ENCODE results near the gene GRN. TPM values are rescaled to one million over a fixed set of nuclear protein-coding genes. Genes with fewer than 3 reads are reported as not detected.

Gene GRN
- total RNA-seq, 1 experiment from 2014 or later, result 400 TPM

DNA sequence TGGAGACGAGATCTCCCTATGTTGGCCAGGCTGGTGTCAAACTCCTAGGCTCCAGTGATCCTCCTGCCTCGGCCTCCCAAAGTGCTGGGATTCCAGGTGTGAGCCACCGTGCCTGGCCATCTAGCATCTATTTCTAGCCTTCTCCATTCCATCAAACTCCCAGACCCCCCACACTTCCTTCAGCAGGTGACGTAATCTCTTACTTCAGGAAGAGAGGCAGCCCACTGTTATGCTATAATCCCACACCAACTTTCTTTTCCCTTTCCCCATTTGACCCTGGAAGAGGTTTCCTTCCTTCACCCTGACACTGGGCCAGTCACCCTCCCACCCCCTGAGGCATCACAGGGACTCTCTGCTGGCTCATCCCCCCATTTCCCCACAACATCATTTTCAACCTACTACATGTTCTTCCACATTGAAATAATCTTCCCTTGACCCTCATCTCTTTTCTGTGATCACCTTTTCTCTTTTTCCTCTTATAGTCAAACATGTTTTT, 36.8 kb downstream of the GRN start:
- Histone ChIP-seq H3F3A (ENCODE audit: low read length, unreplicated experiment) (no peaks in the 10 kb centered on the region), H3K4me3 (ENCODE audit: low read length) (no peak overlapping the region), H3K27me3 (ENCODE audit: low read length) (no peaks in the 10 kb centered on the region), H3K27ac (ENCODE audit: low read length) (no peak overlapping the region), H2AFZ (ENCODE audit: low read length) (no peak overlapping the region), H3K9me2 (replicated peaks; ENCODE audit: low read length) (no peaks in the 10 kb centered on the region), H3K9me3 (ENCODE audit: low read length) (no peaks in the 10 kb centered on the region), H4K20me1 (ENCODE audit: low read length) (no peaks in the 10 kb centered on the region), H3K36me3 (ENCODE audit: low read depth, low read length) (no peaks in the 10 kb centered on the region), H3K9ac (ENCODE audit: low read length) (no peak overlapping the region), H3K4me1 (ENCODE audit: insufficient read depth, low read length) (peaks cover 10% of the 10 kb centered on the region), H3K4me2 (ENCODE audit: low read length) (no peak overlapping the region), H3K79me2 (ENCODE audit: low read length) (no peaks in the 10 kb centered on the region)
- intact Hi-C loops (cut with micrococcal nuclease), result no loop called here
- no peak for DNase-seq
- ChIA-PET POLR2A (ENCODE audit: unreplicated experiment) (no interaction called here), CTCF (interaction anchor here (0.6 kb wide), 1 partner anchor 19 kb away, joined by 3 read pairs; no protein-coding TSS in a partner anchor)
- TF ChIP-seq, protein P1, sequence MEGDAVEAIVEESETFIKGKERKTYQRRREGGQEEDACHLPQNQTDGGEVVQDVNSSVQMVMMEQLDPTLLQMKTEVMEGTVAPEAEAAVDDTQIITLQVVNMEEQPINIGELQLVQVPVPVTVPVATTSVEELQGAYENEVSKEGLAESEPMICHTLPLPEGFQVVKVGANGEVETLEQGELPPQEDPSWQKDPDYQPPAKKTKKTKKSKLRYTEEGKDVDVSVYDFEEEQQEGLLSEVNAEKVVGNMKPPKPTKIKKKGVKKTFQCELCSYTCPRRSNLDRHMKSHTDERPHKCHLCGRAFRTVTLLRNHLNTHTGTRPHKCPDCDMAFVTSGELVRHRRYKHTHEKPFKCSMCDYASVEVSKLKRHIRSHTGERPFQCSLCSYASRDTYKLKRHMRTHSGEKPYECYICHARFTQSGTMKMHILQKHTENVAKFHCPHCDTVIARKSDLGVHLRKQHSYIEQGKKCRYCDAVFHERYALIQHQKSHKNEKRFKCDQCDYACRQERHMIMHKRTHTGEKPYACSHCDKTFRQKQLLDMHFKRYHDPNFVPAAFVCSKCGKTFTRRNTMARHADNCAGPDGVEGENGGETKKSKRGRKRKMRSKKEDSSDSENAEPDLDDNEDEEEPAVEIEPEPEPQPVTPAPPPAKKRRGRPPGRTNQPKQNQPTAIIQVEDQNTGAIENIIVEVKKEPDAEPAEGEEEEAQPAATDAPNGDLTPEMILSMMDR (conservative IDR thresholded peaks at IDR 0.05; ENCODE audit: low read depth, low read length), result no peak
- no peak for TF ChIP-seq EZH2phosphoT487 (IDR thresholded peaks at IDR 0.05; ENCODE audit: borderline replicate concordance, low read length)
- TF ChIP-seq EZH2 (IDR thresholded peaks at IDR 0.05; ENCODE audit: low read length, unreplicated experiment), result no peak
- BruUV-seq (replicated peaks), result no TSS peak
- ATAC-seq, result no peak

DNA sequence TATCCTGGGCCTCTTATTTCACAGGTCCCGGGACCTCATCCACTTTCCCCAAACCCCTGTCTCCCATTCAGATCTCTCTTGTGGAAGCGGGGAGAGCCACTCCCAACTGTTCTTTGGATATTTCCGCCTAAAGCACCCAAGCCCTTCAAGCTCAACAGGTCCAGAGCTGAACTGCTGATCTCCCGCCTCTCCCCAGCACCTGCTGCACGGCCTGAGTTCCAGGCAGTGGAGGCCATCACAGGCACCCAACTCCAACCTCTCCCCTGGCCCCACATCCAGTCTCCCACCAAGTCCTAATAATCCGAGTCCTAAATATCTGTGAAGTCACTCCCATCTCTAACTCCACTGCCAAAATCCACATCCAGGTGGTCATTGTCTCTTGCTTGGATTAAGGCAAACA, 37.8 kb downstream of the GRN start:
- ATAC-seq (no peak), DNase-seq (no peak)
- H3K9me2 ChIP-seq (replicated peaks; ENCODE audit: low read length), result no peaks in the 10 kb centered on the region
- no peaks in the 10 kb centered on the region for H4K20me1 ChIP-seq (ENCODE audit: low read length)
- TF ChIP-seq EZH2phosphoT487 (IDR thresholded peaks at IDR 0.05; ENCODE audit: borderline replicate concordance, low read length) (no peak), EZH2 (IDR thresholded peaks at IDR 0.05; ENCODE audit: low read length, unreplicated experiment) (no peak)
- TF ChIP-seq, protein P1 (conservative IDR thresholded peaks at IDR 0.05; ENCODE audit: low read depth, low read length), result no peak
- no peak overlapping the region for H3K9ac ChIP-seq (ENCODE audit: low read length)
- POLR2A ChIA-PET (ENCODE audit: unreplicated experiment), result no interaction called here
- H3K9me3 ChIP-seq (ENCODE audit: low read length), result no peaks in the 10 kb centered on the region
- H3K4me3 ChIP-seq (ENCODE audit: low read length), result no peak overlapping the region
- H3K4me1 ChIP-seq (ENCODE audit: insufficient read depth, low read length), result peaks cover 10% of the 10 kb centered on the region
- no peaks in the 10 kb centered on the region for H3K79me2 ChIP-seq (ENCODE audit: low read length)
- H2AFZ ChIP-seq (ENCODE audit: low read length), result no peak overlapping the region
- no peaks in the 10 kb centered on the region for H3K27me3 ChIP-seq (ENCODE audit: low read length)
- intact Hi-C loops (cut with micrococcal nuclease), result no loop called here
- BruUV-seq (replicated peaks), result no TSS peak
- H3K4me2 ChIP-seq (ENCODE audit: low read length), result no peak overlapping the region
- H3K27ac ChIP-seq (ENCODE audit: low read length), result no peak overlapping the region
- CTCF ChIA-PET, result no interaction called here
- H3K36me3 ChIP-seq (ENCODE audit: low read depth, low read length), result no peaks in the 10 kb centered on the region
- H3F3A ChIP-seq (ENCODE audit: low read length, unreplicated experiment), result no peaks in the 10 kb centered on the region

- no peaks in the 10 kb centered on the region for H3K79me2 ChIP-seq (ENCODE audit: low read length)
- ChIA-PET CTCF (no interaction called here), POLR2A (ENCODE audit: unreplicated experiment) (no interaction called here)
- no peak overlapping the region for H2AFZ ChIP-seq (ENCODE audit: low read length)
- H3K27me3 ChIP-seq (ENCODE audit: low read length), result no peaks in the 10 kb centered on the region
- intact Hi-C loops (cut with micrococcal nuclease), result no loop called here
- TF ChIP-seq, protein P1 (conservative IDR thresholded peaks at IDR 0.05; ENCODE audit: low read depth, low read length), result no peak
- TF ChIP-seq EZH2phosphoT487 (IDR thresholded peaks at IDR 0.05; ENCODE audit: borderline replicate concordance, low read length) (no peak), EZH2 (IDR thresholded peaks at IDR 0.05; ENCODE audit: low read length, unreplicated experiment) (no peak)
- no peak overlapping the region for H3K4me3 ChIP-seq (ENCODE audit: low read length)
- H3K27ac ChIP-seq (ENCODE audit: low read length), result no peak overlapping the region
- peaks cover 10% of the 10 kb centered on the region for H3K4me1 ChIP-seq (ENCODE audit: insufficient read depth, low read length)
- H3K4me2 ChIP-seq (ENCODE audit: low read length), result no peak overlapping the region
- H4K20me1 ChIP-seq (ENCODE audit: low read length), result no peaks in the 10 kb centered on the region
- no peaks in the 10 kb centered on the region for H3K9me2 ChIP-seq (replicated peaks; ENCODE audit: low read length)
- DNase-seq (no peak), ATAC-seq (no peak)
- H3K9me3 ChIP-seq (ENCODE audit: low read length), result no peaks in the 10 kb centered on the region
- BruUV-seq (replicated peaks), result no TSS peak
- H3F3A ChIP-seq (ENCODE audit: low read length, unreplicated experiment), result no peaks in the 10 kb centered on the region
- H3K9ac ChIP-seq (ENCODE audit: low read length), result no peak overlapping the region
- no peaks in the 10 kb centered on the region for H3K36me3 ChIP-seq (ENCODE audit: low read depth, low read length)
These were observed 38.3 kb downstream of the GRN start for GRCh38 chr17:44383363-44383762.
